SK-MEL-5 (cell line): ENCODE results near the gene PTGDS. TPM values are rescaled to one million over a fixed set of nuclear protein-coding genes. Genes with fewer than 3 reads are reported as not detected.

Experiments used
- DNase-seq: peaks from one replicate; pipeline ENCODE4 v3.0.0-alpha.2; 2016; ENCODE audit warnings: low read depth, low spot score
- in situ Hi-C: cut with HindIII; loops from 2 replicates; pipeline ENCODE4 v1.10.0; 2016; ENCODE audit warnings: low sequenced_read_pairs, high pct_unique_total_duplicates, low pct_unique_long_range_greater_than_20kb
- total RNA-seq: library from RNA; depleted of rRNA; stranded (reverse); fragments of >200 nt; shearing (Covaris generic); gene quantifications from 2 replicates; pipeline ENCODE4 v1.2.3, GENCODE V29; 2014

Gene PTGDS
- total RNA-seq, 1 experiment from 2014 or later, result not detected

DNA sequence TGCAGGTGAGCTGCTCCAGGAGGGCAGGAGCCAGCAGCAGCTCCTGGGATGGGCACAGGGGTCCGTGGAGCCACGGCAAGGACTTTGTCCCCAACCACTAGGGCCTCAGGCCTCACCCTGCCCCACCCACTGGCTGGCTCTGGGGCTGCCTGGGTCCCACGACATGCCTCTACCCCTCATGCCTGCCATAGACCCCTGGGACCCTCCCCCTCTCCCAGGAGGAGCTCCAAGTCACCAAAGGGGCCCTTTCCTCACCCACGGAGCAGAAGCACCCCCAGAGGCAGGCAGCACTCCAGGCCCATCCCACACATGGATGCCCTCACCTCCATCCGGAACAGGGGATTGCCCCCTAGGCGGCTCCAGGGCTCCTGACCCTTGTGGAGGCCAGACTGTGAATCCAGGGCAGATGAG, 44.3 kb downstream of the PTGDS start:
- DNase-seq, result no peak
- in situ Hi-C loops, result no loop called here

DNA sequence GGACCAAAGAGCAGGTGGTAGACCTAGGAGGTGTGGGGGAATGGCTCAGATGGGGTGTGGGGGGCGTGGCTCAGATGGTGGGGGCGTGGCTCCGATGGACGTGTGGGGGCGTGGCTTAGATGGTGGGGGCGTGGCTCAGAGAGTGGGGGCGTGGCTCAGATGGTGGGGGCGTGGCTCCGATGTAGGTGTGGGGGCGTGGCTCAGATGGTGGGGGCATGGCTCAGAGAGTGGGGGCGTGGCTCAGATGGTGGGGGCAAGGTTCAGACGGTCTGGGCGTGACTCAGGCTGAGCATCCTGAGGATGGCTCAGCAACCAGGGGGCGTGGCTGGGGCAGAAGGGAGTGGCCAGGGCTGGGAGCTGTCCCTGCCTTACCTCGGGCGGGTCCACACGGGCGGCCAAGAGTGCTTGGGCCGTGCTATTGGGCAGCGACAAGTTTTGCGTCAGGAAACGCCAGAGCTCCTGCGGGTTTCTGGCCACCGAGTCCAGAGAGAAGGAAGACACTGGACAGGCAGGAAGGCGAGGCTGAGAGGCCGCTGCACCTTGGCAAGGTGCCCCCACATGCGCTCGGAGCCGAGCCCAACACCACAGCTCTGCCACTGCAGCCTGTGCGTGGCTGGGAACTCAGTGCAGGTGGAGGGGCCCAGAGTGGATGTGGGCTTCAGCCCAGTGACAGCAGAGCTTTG, 44.8 kb downstream of the PTGDS start:
- in situ Hi-C loops, result no loop called here
- DNase-seq, result peak; percentile 79

GRCh38 chr9:137022662-137023008, 45.3 kb downstream of the PTGDS start:
- in situ Hi-C loops, result no loop called here
- DNase-seq, result no peak

GRCh38 chr9:137023157-137023556, 45.9 kb downstream of the PTGDS start:
- DNase-seq, result no peak
- in situ Hi-C loops, result no loop called here

DNA sequence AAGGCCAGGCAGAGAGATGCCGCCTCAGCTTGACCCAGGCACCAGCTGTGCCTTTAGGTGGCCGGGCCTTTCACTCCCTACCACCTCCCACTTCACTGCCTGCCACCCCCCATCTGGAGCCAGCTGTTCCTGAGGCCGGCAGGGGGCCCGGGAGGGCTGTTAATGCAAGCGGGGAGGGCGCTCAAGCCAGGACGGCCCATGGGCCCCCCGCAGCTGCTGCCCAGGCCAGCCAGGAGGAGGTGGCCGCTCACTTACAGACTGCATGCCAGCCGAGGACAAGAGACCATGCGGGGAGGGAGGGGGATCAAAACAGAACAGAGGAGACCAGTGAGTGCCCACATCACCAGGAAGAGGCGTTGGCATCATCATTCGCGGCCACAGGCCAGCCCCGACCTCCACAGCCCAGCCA, 46.3 kb downstream of the PTGDS start:
- no peak for DNase-seq
- in situ Hi-C loops, result no loop called here

DNA sequence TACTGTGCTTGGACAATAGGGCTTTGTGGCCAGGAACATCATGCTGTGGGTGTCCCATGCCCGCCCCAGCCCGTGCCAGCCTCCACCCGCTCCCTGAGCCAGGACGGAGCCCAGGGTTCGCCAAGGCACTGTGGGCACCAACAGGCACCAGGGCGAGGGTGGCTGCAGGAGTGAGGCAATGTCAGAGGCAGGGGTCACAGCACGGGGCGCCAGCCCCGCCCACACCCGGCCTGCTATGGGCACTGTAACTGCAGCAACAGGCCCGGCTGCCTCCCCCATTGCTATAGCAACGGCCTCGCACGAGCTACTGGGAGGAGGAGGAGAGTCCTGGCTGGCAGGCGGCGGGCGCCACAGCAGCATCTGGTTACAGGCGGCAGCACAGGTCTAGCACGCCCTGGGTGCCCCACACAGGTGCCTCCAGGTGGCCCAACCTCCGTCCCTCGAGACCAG, 48.2 kb downstream of the PTGDS start:
- in situ Hi-C loops, result loop anchor here (25.0 kb wide), 1 partner anchor 88 kb away; the partner anchor contains the start of genes C8G and FBXW5

GRCh38 chr9:137026384-137026783, 49.1 kb downstream of the PTGDS start:
- in situ Hi-C loops, result loop anchor here (25.0 kb wide), 1 partner anchor 89 kb away; the partner anchor contains the start of genes C8G and FBXW5
- DNase-seq, result no peak

More for the DNA sequence above, 48.2 kb downstream of the PTGDS start:
- DNase-seq, result peak; percentile 38

DNA sequence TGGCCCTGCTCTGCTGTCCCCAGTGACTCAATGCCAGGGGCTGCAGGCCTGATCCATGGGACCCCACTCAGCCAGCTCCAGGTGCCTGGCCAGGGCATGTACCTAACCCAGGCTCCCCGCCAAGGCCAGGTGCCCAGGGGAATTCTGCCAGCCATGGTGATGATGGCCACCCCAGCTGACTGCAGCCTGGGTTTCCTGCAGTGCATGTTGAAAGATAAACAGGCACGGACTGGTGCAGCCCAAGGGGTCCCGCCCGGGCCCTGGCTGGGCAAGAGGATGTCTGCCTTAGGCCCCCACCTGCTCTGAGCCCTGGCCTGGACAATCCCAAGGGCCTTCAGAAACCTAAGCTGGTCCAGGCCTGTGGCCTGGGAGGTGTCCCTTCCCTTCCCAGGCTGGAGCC, 49.5 kb downstream of the PTGDS start:
- DNase-seq, result no peak
- in situ Hi-C loops, result loop anchor here (25.0 kb wide), 1 partner anchor 90 kb away; the partner anchor contains the start of genes C8G and FBXW5

DNA sequence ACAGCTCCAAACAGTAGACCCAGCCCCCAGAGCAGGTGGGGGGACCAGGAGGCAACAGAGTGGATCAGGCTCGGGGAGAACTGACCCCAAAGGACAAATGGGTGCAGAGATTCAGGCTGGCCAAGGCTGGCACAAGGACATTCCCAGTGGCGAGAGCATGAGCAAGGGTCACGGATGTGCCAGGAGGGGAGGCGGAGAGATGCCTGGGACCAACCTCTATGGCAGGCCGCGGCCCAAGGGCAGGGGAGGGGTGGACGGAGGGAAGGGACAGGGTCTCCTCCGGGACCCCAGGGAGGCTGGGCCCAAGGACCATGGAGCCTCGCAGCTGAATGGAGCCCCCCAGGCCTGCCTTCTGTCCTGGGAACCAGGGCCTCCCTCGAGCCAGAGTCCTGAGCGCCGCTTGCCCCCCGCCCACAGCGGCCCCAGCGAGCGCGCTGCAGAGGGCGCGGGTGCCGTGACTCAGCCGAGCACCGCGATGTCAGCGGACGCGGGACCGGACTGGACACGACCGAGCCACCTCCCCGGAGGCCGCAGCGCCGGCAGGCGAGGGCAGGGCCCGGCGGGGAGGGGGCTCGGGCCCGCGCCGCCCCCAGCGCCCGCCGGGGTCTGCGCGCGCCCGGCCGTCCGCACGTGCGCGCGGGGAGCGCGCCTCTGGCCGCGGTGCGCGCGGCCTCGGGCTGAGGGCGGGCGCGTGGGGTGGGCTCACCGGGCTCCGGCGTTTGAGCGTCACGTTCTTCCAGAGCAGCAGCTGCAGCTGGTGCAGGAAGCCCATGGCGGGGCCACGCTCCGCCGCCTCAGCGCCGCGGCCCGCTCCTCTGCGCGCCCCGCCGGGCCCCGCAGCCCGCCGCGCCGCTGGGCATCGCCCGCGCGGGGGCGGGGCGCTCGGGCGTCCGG, 50.3 kb downstream of the PTGDS start, which contains the start of gene ABCA2:
Gene ABCA2 (minus strand): TSS at position 869 of the 894 bp plus-strand sequence. CDS start 97 bp downstream, at position 772.
- in situ Hi-C loops, result loop anchor here (25.0 kb wide), 1 partner anchor 90 kb away; the partner anchor contains the start of genes C8G and FBXW5
- DNase-seq, result no peak

DNA sequence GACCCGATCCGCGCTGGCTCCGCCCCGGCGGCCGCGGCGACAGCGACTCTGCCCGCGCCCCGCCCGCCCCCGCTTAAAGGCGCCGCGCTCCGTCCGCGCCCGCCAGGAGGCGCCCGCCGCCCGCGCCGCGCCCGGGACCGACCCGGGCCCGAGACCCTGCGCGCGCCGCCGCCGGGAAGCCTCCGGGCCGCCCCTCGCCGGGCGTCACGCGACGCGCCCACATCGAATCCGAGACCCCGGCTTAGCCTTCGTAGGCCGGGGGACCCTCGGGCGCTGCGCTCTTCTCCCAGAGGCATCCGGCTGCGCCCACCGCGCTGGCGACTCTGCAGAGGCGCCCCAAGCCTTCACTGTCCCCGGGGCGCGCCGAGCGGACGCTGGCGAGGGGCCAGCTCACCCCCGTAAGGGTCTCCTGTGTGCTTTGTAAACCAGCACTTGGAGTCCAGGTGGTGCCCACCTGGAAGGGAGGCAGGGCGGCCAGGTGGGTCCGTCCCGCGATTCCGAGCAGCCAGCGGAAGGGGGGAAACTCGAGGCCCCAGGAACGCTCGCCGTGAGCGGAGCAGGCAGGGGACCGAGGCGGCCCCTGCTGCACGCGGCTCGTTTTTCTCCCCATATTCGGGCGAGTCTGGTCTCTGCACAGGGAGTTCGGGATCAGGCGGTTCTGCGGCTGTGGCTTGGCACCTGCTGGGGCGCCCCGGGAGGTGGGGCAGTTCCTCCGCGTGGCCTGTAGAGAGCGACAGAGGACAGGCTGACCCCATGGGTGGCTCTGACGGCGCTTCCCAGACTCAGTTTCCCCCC, 51.2 kb downstream of the PTGDS start:
- peak; percentile 50 for DNase-seq

GRCh38 chr9:137029058-137029936, 52.0 kb downstream of the PTGDS start:
- in situ Hi-C loops, result loop anchor here (25.0 kb wide), 1 partner anchor 92 kb away; the partner anchor contains the start of genes C8G and FBXW5
- DNase-seq, result peak; percentile 74

More for the DNA sequence above, 51.2 kb downstream of the PTGDS start:
- in situ Hi-C loops, result loop anchor here (25.0 kb wide), 1 partner anchor 91 kb away; the partner anchor contains the start of genes C8G and FBXW5

- no peak for DNase-seq
- in situ Hi-C loops, result loop anchor here (25.0 kb wide), 1 partner anchor 93 kb away; the partner anchor contains the start of genes C8G and FBXW5
Observed at GRCh38 chr9:137030006-137030405, 52.7 kb downstream of the PTGDS start.

DNA sequence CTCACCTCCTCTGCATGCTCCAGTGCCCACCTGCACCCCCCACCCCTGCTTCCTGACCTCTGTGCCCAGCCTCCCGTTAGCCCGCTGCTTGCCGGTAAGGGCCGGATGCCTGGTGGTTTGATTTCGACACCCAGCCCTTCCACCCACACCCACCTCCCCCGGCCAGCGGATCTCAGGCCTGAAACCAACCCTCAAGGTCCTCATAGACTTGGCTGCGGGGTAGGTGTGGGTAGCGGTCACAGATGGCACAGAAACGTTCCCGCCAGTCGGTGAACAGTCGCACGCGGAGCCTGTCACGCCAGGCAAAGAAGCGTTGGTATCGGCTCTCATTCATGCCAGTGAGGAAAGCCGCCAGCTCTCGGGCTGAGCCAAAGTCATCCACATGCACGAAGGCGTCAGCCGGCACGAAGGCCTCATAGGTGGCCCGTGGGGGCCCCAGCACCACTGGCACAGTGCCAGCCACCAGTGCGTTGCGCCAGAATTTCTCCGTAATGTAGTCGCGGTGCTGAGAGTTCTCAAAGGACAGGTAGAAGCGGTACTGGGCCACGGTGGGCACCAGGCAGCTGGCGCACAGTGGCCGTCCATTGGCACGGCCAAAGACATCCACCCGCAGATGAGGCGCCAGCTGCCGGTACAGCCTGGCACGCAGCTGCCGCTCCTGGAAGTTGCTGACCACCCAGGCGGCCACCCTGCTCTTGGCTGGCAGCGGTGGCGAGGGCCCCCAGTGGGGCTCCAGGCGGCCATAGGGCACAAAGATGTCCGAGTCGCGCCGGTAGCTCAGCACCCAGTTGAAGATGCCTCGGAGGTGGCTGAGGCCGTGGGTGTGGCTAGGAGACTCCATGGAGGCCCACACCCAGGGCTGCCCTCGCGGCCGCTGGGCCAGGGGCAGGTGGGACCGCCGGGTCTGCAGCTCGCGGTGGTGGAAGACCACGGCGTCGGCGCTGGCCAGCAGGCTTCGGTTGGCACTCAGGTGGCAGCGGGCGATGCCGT, 53.5 kb downstream of the PTGDS start:
- no peak for DNase-seq
- in situ Hi-C loops, result loop anchor here (25.0 kb wide), 1 partner anchor 94 kb away; the partner anchor contains the start of genes C8G and FBXW5
